Endothelial cell (in vitro differentiated cells): Measurements from ENCODE around the gene SNX19. TPM values are rescaled to one million over a fixed set of nuclear protein-coding genes. Genes with fewer than 3 reads are reported as not detected.

Experiments
- DNase-seq: peaks from one replicate; pipeline ENCODE4 v3.0.0; 2021; ENCODE audit warnings: low spot score
- H3K27ac Mint-ChIP-seq: one replicate; pipeline ENCODE4 v1.8.0; 2021; ENCODE audit warnings: mixed read lengths, inconsistent platforms; ENCODE audit not compliant: unreplicated experiment
- H3K27me3 Mint-ChIP-seq: one replicate; pipeline ENCODE4 v1.8.0; 2021; ENCODE audit warnings: mild to moderate bottlenecking, moderate library complexity, mixed read lengths, inconsistent platforms; ENCODE audit not compliant: unreplicated experiment
- H3K36me3 Mint-ChIP-seq: one replicate; pipeline ENCODE4 v1.8.0; 2021; ENCODE audit warnings: mild to moderate bottlenecking, low read depth, mixed read lengths, inconsistent platforms; ENCODE audit not compliant: unreplicated experiment
- H3K4me1 Mint-ChIP-seq: one replicate; pipeline ENCODE4 v1.8.0; 2021; ENCODE audit warnings: mild to moderate bottlenecking, mixed read lengths, inconsistent platforms; ENCODE audit not compliant: unreplicated experiment
- H3K4me3 Mint-ChIP-seq: one replicate; pipeline ENCODE4 v1.8.0; 2021; ENCODE audit warnings: mild to moderate bottlenecking, mixed read lengths, inconsistent platforms; ENCODE audit not compliant: unreplicated experiment
- H3K9me3 Mint-ChIP-seq: one replicate; pipeline ENCODE4 v1.8.0; 2021; ENCODE audit warnings: mixed read lengths, inconsistent platforms; ENCODE audit not compliant: unreplicated experiment
- CTCF ChIP-seq: fragments of 200-600 bp; sonication (generic); IDR thresholded peaks from one replicate; pipeline ENCODE4 v1.5.0; 2021; ENCODE audit warnings: antibody characterized with exemption; ENCODE audit not compliant: unreplicated experiment
- long read RNA-seq: library from polyadenylated mRNA; unstranded; transcript quantifications from one replicate; pipeline ENCODE4 v2.0.0, GENCODE V29; 2020; ENCODE audit not compliant: unreplicated experiment
- total RNA-seq: library from RNA; stranded (reverse); fragmentation: NEBNext Ultra II Directional; extraction: Animal tissue kit (Norgen Biotek cat#: 25700); gene quantifications from one replicate; pipeline ENCODE4 v1.2.1, GENCODE V29; 2021; ENCODE audit not compliant: unreplicated experiment

SNX19 gene, protein sequence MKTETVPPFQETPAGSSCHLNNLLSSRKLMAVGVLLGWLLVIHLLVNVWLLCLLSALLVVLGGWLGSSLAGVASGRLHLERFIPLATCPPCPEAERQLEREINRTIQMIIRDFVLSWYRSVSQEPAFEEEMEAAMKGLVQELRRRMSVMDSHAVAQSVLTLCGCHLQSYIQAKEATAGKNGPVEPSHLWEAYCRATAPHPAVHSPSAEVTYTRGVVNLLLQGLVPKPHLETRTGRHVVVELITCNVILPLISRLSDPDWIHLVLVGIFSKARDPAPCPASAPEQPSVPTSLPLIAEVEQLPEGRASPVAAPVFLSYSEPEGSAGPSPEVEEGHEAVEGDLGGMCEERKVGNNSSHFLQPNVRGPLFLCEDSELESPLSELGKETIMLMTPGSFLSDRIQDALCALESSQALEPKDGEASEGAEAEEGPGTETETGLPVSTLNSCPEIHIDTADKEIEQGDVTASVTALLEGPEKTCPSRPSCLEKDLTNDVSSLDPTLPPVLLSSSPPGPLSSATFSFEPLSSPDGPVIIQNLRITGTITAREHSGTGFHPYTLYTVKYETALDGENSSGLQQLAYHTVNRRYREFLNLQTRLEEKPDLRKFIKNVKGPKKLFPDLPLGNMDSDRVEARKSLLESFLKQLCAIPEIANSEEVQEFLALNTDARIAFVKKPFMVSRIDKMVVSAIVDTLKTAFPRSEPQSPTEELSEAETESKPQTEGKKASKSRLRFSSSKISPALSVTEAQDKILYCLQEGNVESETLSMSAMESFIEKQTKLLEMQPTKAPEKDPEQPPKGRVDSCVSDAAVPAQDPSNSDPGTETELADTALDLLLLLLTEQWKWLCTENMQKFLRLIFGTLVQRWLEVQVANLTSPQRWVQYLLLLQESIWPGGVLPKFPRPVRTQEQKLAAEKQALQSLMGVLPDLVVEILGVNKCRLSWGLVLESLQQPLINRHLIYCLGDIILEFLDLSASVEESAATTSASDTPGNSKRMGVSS
- total RNA-seq = 47.9 TPM
- long read RNA-seq, full-length matches to known transcripts = 1 of 4 reads
- long read RNA-seq, partial matches to known transcripts = 0 of 4 reads
- long read RNA-seq, other reads (novel, unspliced or antisense) = 3 of 4 reads

GRCh38 chr11:130916238-130916855 lies at the start of gene SNX19:
TSS of gene SNX19 (minus strand) at chr11:130916479. CDS start at chr11:130915939, 540 bp downstream.
- peaks cover 5% of the 10 kb centered on the region for H3K36me3 Mint-ChIP-seq
- peaks cover 7% of the 10 kb centered on the region for H3K27me3 Mint-ChIP-seq
- H3K4me1 Mint-ChIP-seq = peaks cover 7% of the 10 kb centered on the region
- peak within 1 kb of the TSS; percentile 83 for H3K27ac Mint-ChIP-seq
- peak; percentile 96 for TF ChIP-seq CTCF
- no peaks in the 10 kb centered on the region for H3K9me3 Mint-ChIP-seq
- DNase-seq = peak; percentile 98
- peak within 1 kb of the TSS; percentile 93 for H3K4me3 Mint-ChIP-seq

GRCh38 chr11:130964058-130964792 lies 47.9 kb upstream of the SNX19 start:
- no peak overlapping the region for H3K4me3 Mint-ChIP-seq
- no peaks in the 10 kb centered on the region for H3K4me1 Mint-ChIP-seq
- TF ChIP-seq CTCF = no peak
- H3K36me3 Mint-ChIP-seq = no peaks in the 10 kb centered on the region
- no peaks in the 10 kb centered on the region for H3K27me3 Mint-ChIP-seq
- no peaks in the 10 kb centered on the region for H3K9me3 Mint-ChIP-seq
- H3K27ac Mint-ChIP-seq = no peak overlapping the region
- no peak for DNase-seq

DNA sequence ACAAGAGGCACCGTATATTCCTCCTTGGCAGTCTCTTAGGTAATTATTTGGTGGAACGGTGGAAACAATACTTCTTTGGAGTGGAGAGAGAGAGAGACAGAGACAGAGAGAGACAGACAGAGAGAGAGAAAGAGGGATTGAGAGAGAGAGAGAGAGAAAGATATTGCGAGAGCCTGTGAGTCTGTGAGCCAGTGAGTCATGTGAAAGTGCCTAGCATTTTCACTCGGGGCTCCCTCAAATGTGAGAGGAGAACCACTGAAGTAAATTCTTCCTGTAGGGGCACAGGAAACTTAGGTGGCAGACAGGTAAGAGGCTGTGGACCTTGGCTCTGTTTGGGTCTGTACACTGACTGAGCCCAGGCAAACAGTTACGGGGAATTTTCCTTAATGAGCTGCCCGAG lies 31.6 kb upstream of the SNX19 start:
- Mint-ChIP-seq H3K4me1 (peaks cover 27% of the 10 kb centered on the region), H3K36me3 (no peaks in the 10 kb centered on the region), H3K9me3 (no peaks in the 10 kb centered on the region), H3K27ac (peak overlapping the region; percentile 80), H3K4me3 (no peak overlapping the region), H3K27me3 (peaks cover 1% of the 10 kb centered on the region)
- no peak for DNase-seq
- no peak for TF ChIP-seq CTCF

GRCh38 chr11:130947481-130947880 lies 31.2 kb upstream of the SNX19 start:
- no peak for TF ChIP-seq CTCF
- H3K9me3 Mint-ChIP-seq = no peaks in the 10 kb centered on the region
- peaks cover 1% of the 10 kb centered on the region for H3K27me3 Mint-ChIP-seq
- no peak for DNase-seq
- peak overlapping the region; percentile 80 for H3K27ac Mint-ChIP-seq
- no peaks in the 10 kb centered on the region for H3K36me3 Mint-ChIP-seq
- H3K4me3 Mint-ChIP-seq = no peak overlapping the region
- H3K4me1 Mint-ChIP-seq = peaks cover 27% of the 10 kb centered on the region
